GM04503 (cell line): ENCODE data around the gene FBXO41.

Source experiments
- DNase-seq: peaks from one replicate; pipeline ENCODE4 v3.0.0-alpha.2; 2012; ENCODE audit warnings: low read depth

The FBXO41 gene, protein sequence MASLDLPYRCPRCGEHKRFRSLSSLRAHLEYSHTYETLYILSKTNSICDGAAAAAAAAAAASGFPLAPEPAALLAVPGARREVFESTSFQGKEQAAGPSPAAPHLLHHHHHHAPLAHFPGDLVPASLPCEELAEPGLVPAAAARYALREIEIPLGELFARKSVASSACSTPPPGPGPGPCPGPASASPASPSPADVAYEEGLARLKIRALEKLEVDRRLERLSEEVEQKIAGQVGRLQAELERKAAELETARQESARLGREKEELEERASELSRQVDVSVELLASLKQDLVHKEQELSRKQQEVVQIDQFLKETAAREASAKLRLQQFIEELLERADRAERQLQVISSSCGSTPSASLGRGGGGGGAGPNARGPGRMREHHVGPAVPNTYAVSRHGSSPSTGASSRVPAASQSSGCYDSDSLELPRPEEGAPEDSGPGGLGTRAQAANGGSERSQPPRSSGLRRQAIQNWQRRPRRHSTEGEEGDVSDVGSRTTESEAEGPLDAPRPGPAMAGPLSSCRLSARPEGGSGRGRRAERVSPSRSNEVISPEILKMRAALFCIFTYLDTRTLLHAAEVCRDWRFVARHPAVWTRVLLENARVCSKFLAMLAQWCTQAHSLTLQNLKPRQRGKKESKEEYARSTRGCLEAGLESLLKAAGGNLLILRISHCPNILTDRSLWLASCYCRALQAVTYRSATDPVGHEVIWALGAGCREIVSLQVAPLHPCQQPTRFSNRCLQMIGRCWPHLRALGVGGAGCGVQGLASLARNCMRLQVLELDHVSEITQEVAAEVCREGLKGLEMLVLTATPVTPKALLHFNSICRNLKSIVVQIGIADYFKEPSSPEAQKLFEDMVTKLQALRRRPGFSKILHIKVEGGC

DNA sequence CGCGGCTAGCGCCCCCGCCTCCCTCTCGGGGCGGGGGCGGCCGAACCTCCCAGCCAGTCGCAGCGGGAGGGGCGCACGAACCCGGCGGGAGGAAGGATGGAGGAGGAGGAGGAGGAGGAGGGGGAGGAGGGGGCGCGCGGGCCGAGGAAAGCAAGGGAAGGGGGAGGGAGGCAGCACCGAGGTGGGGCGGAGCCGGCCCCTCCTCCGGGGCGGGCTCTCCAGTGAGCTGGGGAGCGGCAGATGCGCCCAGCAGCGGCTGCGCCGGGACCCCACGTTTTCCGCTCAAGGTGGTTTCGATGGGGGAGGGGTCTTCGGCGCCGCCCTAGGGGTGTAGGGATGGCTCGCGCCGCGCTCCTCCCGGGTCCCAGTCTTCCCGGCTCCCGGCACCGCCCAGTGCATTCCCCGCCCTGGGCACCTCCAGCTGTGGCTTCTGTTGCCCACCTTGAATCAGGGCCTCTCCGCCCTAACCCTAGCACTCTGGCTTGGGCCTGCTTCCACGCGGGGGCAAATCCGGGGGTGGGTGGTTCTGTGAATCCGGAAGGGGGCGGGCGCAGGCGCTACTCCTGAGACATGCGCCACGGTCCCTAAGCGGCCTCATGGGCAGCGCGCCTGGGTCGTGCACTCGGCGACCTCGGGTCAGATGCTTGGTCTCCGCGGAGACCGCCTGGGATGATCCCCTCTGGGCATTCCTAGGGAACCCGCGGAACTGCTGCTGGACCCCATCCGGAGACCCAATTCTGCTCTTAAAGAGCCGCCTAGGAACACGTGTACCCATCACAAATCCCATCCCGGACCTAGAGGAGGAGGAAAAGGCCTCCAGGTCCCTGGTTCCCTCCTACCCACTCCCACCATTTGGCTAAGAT is at the start of gene FBXO41:
TSS of gene FBXO41 (minus strand) at position 183 of the 863 bp plus-strand sequence. CDS start 14,848 bp downstream, outside the sequence.
- DNase-seq = no peak

GRCh38 chr2:73334045-73334444 is 49.8 kb upstream of the FBXO41 start:
- DNase-seq = no peak

DNA sequence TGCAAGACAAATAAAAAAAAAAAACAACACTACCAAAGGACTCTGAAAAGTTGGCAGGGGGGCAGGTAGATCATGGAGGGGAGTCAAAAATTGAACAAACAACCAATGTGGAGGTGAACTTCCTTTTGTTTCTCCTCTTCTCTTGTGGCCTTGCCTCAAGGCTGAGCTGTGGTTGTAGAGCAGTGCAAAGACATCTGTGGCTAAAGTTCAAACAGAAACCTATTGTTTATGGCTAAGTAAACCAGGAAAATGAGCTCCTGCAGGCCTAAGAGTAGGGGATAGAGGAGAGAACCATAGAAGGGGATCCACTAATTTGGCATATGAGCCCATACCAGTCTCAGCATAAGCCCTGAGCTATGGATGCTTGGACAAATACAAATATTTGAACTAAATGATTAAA is 49.3 kb upstream of the FBXO41 start:
- no peak for DNase-seq

- DNase-seq = no peak
These were observed 39.9 kb upstream of the FBXO41 start for GRCh38 chr2:73324126-73324725.

DNA sequence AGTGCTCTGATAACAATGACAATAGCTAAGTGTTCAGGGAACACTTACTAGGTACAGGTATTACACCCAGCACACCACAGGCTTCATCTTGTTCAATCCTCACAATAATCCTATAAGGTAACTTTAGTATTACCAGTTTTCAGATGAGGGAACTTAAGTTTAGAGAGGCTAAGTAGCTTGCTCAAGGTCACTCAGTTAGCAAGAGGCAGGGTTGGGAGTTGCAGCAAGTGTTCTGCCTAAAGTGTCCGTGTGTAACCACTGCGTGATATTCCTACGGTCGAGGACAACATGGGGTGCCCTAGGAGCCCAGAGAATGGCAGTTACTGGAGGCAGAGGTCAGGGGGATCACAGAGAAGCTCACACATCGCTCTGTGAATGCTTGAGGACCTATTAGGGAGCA is 39.3 kb upstream of the FBXO41 start:
- DNase-seq = no peak

- no peak for DNase-seq
These were observed 30.2 kb upstream of the FBXO41 start for GRCh38 chr2:73314441-73314840.

GRCh38 chr2:73307720-73308119 is 23.4 kb upstream of the FBXO41 start:
- no peak for DNase-seq

- DNase-seq = no peak
These were observed 17.4 kb upstream of the FBXO41 start for GRCh38 chr2:73301636-73302035.

DNA sequence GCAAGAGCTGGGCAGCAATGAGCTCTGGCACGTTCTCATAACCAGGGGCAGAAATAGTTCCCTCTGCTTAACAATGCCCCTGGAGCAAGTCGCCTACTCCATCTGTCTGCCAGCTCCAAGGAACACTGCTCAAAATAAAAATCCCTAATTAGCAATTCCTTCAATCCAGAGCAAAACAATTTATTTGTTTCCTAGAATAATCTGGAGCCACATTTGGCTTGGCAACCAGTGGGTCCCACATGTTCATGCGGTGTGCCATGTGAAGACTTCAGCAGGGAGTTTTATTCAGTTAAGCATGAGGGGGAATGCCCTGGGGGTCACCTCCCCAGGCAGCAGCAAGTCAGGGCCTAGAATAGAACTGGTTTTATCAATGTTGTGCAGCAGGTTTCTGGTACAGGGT is 16.6 kb upstream of the FBXO41 start:
- no peak for DNase-seq

- no peak for DNase-seq
These were observed 13.3 kb upstream of the FBXO41 start for GRCh38 chr2:73297586-73297985.

DNA sequence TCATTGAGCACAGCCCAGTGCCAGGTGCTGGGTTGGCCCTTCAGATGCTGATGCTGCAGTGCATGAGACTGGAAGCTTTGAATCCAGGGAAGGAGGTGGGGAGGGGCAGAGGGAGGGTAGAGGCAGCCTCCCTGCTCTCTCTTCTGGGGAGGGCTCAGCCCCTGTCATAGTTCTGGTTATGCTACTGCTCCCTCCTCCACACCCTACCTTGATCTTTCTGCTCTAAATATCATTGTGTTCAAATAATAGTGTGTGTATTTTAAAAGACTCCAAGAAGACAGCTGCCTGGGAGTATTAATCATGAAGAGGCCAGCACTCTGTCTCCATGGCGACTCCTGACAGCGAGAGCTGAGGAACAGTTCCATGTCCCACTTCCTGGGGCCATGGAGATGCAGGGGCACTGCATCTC is 12.9 kb upstream of the FBXO41 start:
- no peak for DNase-seq

DNA sequence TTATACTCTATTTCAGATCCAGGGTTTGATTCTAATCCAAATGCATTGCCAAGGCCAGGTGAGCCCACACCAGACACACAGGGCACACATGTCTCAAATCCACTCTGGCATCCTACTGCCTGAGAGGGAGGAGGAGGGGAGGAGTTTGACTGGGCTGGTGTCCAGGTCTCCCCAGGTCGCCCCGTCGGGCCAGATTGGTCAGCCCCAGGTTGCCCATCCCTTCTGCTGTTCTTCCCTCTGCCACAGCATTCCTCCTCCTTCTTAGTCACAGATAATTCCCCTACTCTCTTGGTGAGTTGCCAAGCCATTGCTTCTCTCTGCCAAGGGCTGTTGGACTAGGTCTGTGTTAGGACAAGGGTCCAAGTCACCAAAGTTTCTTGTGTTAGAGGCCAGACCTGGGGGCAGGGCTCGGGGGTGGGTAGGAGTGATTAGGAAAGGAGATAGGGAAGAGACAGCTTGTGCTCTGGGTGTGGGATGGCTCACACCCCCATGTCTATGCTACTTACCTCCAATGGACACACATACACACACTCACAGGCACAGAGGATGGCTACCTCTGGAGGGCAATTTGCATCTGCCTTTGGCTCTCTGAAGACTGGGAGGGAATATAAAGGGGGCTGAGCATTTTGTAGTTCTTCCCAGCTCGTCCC is 11.6 kb upstream of the FBXO41 start:
- DNase-seq = no peak

GRCh38 chr2:73294239-73294638 is 10.0 kb upstream of the FBXO41 start:
- no peak for DNase-seq

- no peak for DNase-seq
These were observed 9.4 kb upstream of the FBXO41 start, which contains the start of gene EGR4 for GRCh38 chr2:73293534-73294171. Gene EGR4, minus strand, starts transcription at chr2:73293548. Its CDS starts 231 bp downstream, at chr2:73293317.

DNA sequence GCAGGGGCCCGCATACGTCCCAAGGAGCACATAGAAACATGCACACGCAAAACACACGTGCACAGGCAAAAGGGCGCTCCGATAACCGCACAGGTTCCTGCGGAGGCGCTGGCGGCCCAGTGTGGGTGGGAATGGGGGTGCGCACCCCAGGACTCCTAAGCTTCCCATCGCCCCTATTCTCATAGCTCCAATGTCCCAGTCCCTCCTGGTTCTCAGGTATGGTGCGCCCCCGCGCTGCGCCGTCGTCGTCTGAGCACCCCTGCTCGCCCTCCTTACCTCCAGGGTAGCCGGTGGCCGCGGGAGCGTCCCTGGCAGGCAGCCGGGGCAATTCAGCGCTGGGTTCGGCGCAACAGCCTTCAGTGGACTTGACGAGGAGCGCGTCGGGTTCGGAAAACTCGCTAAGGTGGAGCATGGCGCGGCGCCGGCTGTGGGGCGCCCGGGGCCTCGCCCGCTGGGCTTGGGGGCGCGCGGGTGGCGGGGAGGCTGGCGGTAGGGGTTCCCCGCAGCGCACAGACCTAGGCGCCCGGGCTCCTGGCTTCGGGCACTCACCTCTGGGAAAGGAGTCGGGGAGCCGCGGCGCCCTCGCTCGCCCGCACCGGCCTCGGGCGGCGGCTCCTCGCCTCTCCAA is 8.7 kb upstream of the FBXO41 start:
- no peak for DNase-seq

DNA sequence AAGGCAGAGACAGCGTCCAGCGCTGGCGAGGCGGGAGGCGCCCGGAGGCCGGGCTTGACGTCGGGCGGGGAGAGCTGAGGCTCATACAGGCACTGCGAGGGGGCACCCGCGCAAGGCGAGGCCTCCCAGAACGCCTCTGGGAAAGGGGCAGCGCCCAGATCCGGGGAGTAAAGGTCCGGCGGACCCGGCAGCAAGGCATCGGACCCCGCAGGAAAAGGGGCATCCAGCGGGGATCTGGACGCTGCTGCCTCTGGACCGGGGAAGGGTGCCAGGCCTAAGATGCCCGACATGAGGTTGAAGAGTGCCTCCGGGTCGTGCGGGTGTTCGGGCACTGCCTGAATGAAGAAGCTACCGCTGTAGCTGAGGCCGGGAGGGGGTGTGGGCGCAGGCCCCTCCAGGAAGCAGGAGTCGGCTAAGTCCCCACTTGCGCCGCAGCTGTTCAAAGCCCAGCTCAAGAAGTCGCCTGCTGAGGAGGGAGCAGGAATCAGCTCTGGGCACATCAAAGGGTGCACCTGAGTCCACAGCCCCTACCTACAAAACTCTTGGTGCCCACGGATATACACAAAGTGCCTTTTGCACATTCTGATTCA is 8.1 kb upstream of the FBXO41 start:
- DNase-seq = no peak

GRCh38 chr2:73291461-73292315 is 7.4 kb upstream of the FBXO41 start:
- DNase-seq = no peak

DNA sequence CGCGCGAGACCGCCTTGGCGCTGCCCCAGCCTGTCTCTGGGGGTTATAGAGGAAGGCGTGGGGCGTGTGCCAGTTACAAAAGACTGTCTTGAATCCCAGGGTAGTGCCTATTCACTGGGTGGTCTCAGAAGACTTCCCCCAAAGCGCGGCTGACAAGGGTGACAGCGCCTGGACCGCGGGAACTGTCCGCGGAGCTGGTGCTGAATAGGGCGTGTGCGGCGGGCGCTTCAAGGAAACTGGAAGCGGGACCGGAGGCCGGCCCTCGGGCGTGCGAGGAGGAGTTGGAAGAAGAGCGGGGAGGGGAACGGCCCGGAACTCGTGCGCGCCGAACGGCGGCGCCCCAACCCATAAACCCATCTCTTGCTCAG is 6.8 kb upstream of the FBXO41 start:
- DNase-seq = no peak
